Loucy (cell line): ENCODE results near the gene TFEB.

Source experiments
- CTCF ChIP-seq: fragments of 200-600 bp; sonication (generic); conservative IDR thresholded peaks from 2 replicates; pipeline ENCODE4 v1.5.1; 2014; ENCODE audit warnings: mild to moderate bottlenecking, antibody characterized with exemption, low read length
- EZH2phosphoT487 ChIP-seq: fragments of 200-600 bp; IDR thresholded peaks from 2 replicates; pipeline ENCODE4 v1.6.1; 2018; ENCODE audit warnings: antibody characterized with exemption, mild to moderate bottlenecking, moderate library complexity, borderline replicate concordance

GRCh38 chr6:41721414-41721813 is 14.0 kb downstream of the TFEB start:
- TF ChIP-seq CTCF = no peak
- no peak for TF ChIP-seq EZH2phosphoT487
